Motor neuron (in vitro differentiated cells): ENCODE data around the gene TMEM95. TPM values are rescaled to one million over a fixed set of nuclear protein-coding genes. Genes with fewer than 3 reads are reported as not detected.
A peak's percentile ranks its signal among the peaks of the same experiment; 100 is the strongest.

Experiments used
- ATAC-seq, 8 experiments: fragments of 200-7000 bp; cut with Tn5 transposase; replicated peaks in 6 of 8; 2 replicates each; pipeline ENCODE4 v1.8.0; 2021; ENCODE audit warnings: mild to moderate bottlenecking in 8 of 8, moderate library complexity in 8 of 8
- H3K27ac ChIP-seq, 2 donors: fragments of 250-450 bp; sonication (Bioruptor Pico); 2 replicates each; pipeline ENCODE4 v1.9.0; 2021; ENCODE audit warnings: antibody characterized with exemption in 2 of 2, mild to moderate bottlenecking in 2 of 2, moderate library complexity in 1 of 2
- H3K4me1 ChIP-seq, 2 donors: fragments of 250-450 bp; sonication (Bioruptor Pico); replicated peaks in 1 of 2; 2 replicates each; pipeline ENCODE4 v1.6.1; 2021; ENCODE audit warnings: antibody characterized with exemption in 2 of 2, mild to moderate bottlenecking in 2 of 2, moderate library complexity in 1 of 2
- H3K4me3 ChIP-seq, 5 donors: fragments of 250-450 bp; sonication (Bioruptor Pico); 2 replicates each; pipeline ENCODE4 v1.9.0; 2021; ENCODE audit warnings: antibody characterized with exemption in 5 of 5, mild to moderate bottlenecking in 5 of 5, moderate library complexity in 4 of 5
- WGBS, 10 experiments: fragments of 450-650 bp; shearing (Covaris generic); methylation state at CpG; one replicate each; pipeline ENCODE4 v1.0.0; 2022; 5-methylcytosine and 5-hydroxymethylcytosine counted together
- in situ Hi-C, 9 experiments: fragments of 400-800 bp; cut with MboI; loops; one replicate each; pipeline ENCODE4 v1.15.0; 2021; ENCODE audit warnings: low sequenced_read_pairs in 9 of 9, low pct_unique_long_range_greater_than_20kb in 2 of 9; ENCODE audit not compliant: unreplicated experiment in 9 of 9
- total RNA-seq, 8 experiments: library from RNA; unstranded; fragments of 300-600 nt; gene quantifications; 2 replicates each; pipeline versions ENCODE4 v1.2.3 to v1.2.4, GENCODE V29; 2022

The TMEM95 gene
- total RNA-seq, 8 experiments from 2014 or later: 0.11 to 0.57 (median 0.32) TPM; not detected in 2

GRCh38 chr17:7393613-7394451 lies 38.9 kb downstream of the TMEM95 start:
- peak overlapping the region; percentile 42 to 64 (median 55) for H3K4me3 ChIP-seq
- peaks cover 14 to 15% of the 10 kb centered on the region in 2 donors for H3K4me1 ChIP-seq
- peak; percentile 20 to 49 (median 33) for ATAC-seq
- H3K27ac ChIP-seq: peak overlapping the region; percentile 29 to 75
- 0 to 9% methylated on average over 2 to 21 of the region's 48 CpGs; no CpG with 5 or more reads in 8 of the 10 experiments for WGBS, 10 experiments
- in situ Hi-C loops: no loop called here

GRCh38 chr17:7394452-7395191 lies 39.7 kb downstream of the TMEM95 start, which contains the start of gene PLSCR3:
Gene PLSCR3, minus strand, starts transcription at chr17:7394525. Its CDS starts 415 bp downstream, at chr17:7394110.
- 0 to 2% methylated on average over 2 to 18 of the region's 71 CpGs; no CpG with 5 or more reads in 8 of the 10 experiments for WGBS, 10 experiments
- peak; percentile 87 to 90 (median 89) for ATAC-seq
- Histone ChIP-seq H3K4me1 (peaks cover 14 to 15% of the 10 kb centered on the region in 2 donors), H3K4me3 (peak within 1 kb of the TSS; percentile 42 to 64 (median 55)), H3K27ac (peak within 1 kb of the TSS; percentile 75 to 80)
- in situ Hi-C loops: no loop called here

DNA sequence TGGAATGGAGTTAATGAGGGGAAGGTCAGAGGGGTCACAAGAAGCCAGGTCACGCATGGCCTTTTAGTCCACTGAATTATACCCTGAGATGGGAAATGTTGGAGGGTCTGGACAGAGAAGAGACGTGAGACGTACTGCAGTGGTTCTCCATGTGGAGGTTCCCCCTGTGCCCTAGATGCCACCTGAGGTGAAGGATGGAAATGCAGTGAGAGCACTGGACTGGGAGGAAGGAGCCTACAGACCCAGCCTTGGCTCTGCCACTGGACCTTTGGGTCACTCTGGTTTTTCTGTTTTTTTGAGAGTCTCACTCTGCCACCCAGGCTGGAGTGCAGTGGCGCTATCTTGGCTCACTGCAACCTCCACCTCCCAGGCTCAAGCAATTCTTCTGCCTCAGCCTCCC lies 41.2 kb downstream of the TMEM95 start:
- in situ Hi-C loops: no loop called here
- 69 to 100% (median 83%) methylated on average over 1 to 3 of the region's 4 CpGs; no CpG with 5 or more reads in 6 of the 10 experiments for WGBS, 10 experiments
- no peak for ATAC-seq
- Histone ChIP-seq H3K4me1 (peaks cover 14 to 15% of the 10 kb centered on the region in 2 donors), H3K27ac (no peak overlapping the region), H3K4me3 (no peak overlapping the region)

DNA sequence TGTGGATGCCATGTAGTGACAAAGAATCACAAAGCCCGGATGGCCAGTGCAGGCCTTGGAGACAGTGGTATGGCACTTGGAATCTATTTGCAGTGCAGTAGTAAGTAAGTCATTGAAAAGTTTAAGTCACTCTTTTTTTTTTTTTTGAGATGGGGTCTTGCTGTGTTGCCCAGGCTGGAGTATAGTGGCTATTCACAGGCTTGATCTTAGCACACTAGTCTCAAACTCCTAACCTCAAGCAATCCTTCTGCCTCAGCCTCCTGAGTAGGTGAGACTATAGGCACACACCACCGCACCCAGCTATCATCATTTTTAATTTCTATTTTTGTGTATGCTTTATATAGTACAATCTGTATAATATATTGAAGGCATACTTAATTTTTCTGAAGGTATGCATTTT lies 43.7 kb downstream of the TMEM95 start:
- Histone ChIP-seq H3K27ac (no peak overlapping the region), H3K4me1 (peaks cover 15 to 17% of the 10 kb centered on the region in 2 donors), H3K4me3 (no peak overlapping the region)
- 70 to 100% (median 100%) methylated on average over 1 to 2 of the region's 2 CpGs; no CpG with 5 or more reads in 5 of the 10 experiments for WGBS, 10 experiments
- no peak for ATAC-seq
- in situ Hi-C loops: no loop called here

GRCh38 chr17:7403043-7403726 lies 48.2 kb downstream of the TMEM95 start:
- H3K27ac ChIP-seq: peak overlapping the region; percentile 74 to 81
- in situ Hi-C loops: no loop called here
- WGBS, 10 experiments: 8 to 83% (median 47%) methylated on average over 1 to 7 of the region's 16 CpGs; no CpG with 5 or more reads in 3 of the 10 experiments
- H3K4me1 ChIP-seq: peaks cover 19 to 22% of the 10 kb centered on the region in 2 donors
- no peak for ATAC-seq
- peak overlapping the region; percentile 59 to 88 (median 65) for H3K4me3 ChIP-seq

DNA sequence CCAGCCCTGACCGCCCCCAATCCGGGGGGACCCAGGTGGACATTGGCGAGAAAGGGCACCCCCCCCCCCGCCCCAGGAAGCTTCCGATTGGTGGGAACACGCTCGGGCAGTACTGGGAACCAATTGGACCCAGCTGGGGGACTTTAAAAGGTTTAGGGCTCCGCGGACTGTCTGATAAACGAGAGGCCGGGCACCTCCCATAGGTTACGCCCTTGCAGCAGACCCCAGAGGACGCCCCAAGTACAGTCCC lies 48.7 kb downstream of the TMEM95 start:
- Histone ChIP-seq H3K4me1 (peaks cover 19 to 22% of the 10 kb centered on the region in 2 donors), H3K4me3 (peak overlapping the region; percentile 59 to 88 (median 65)), H3K27ac (peak overlapping the region; percentile 74 to 81)
- peak in 3 of 8 experiments; percentile 26 to 38 (median 31) for ATAC-seq
- no CpG with 5 or more reads among the region's 13 CpGs for WGBS, 10 experiments
- in situ Hi-C loops: no loop called here

DNA sequence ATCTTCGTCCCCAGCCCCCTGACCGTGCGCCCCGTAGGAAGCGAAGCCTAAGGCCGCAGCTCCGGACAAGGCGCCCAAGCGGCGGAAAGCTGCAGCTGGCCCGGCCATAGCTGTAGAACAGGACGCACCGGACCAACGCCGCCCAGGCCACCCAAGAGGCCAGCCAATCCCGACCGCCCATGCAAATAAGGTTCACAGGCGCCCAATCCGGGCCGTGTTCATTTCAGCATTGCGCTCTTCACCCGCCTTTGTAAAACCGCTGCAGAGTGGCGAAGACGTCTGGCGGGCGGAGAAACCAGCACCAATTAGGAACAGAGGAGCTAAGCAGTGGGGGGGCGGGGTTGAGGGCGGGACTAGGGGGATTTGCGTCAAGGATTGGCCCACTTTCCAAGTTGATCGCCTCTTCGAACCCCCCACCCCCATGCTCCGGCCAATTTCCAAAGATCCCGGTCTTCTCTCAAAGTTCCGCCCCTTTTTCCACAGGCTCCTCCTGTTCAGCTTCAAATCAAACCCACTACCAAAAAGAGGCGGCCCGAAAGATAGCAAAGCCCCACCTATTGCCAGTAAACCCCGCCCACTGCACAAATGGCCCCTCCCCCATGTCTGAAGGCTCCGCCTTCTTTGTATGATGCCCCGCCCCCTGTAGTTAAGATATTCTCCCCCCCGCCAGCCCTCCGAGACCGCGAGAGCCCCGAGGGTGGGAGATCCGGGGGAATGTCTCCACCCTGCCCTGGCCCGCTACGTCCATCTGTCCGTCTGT lies 49.2 kb downstream of the TMEM95 start, which contains the start of gene TMEM256:
Gene TMEM256 (minus strand): TSS at position 121 of the 760 bp plus-strand sequence. CDS start 13 bp downstream, at position 108.
- in situ Hi-C loops: no loop called here
- peaks cover 19 to 22% of the 10 kb centered on the region in 2 donors for H3K4me1 ChIP-seq
- peak within 1 kb of the TSS; percentile 59 to 88 (median 65) for H3K4me3 ChIP-seq
- H3K27ac ChIP-seq: peak within 1 kb of the TSS; percentile 86 to 89
- peak; percentile 86 to 89 (median 87) for ATAC-seq
- WGBS, 10 experiments: 0% methylated on average over 1 to 3 of the region's 49 CpGs; no CpG with 5 or more reads in 7 of the 10 experiments

DNA sequence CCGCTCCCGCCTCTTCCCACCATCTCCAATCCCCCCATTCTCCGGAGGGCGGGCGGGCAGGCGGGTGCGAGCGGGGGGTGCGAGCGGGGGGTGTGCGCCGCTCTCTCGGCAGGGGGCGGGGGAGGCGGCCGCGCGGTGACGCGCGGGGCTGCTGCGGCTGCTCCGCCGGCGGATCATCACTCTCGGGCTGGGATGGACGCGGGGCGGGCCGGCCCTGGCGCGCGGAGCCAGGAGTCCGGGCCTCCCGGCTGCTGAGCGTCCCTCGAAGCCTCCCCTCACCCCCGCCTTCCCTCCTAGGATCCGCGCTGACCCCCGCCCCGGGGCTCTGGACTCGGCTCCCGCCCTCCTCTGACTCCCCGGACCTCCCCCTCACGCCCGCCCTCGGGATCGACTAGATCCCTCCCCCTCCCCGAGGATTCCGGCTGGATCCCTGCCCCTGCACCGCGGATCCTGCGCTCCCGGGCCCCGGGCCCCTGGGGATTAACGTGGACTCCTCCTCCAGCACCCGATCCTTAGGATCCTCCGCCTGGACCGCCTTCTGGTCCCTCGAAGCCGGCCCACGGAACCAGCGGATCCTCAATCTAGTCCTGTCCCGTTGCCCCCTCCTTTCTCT lies 49.9 kb downstream of the TMEM95 start:
- peak overlapping the region; percentile 86 to 89 for H3K27ac ChIP-seq
- ATAC-seq: peak in 7 of 8 experiments; percentile 1 to 44 (median 35)
- no CpG with 5 or more reads among the region's 65 CpGs for WGBS, 10 experiments
- in situ Hi-C loops: no loop called here
- peak overlapping the region; percentile 59 to 88 (median 65) for H3K4me3 ChIP-seq
- peaks cover 19 to 22% of the 10 kb centered on the region in 2 donors for H3K4me1 ChIP-seq

- 0 to 80% (median 7%) methylated on average over 1 to 3 of the region's 38 CpGs; no CpG with 5 or more reads in 1 of the 10 experiments for WGBS, 10 experiments
- in situ Hi-C loops: no loop called here
Observed at GRCh38 chr17:7405350-7406234, 50.6 kb downstream of the TMEM95 start.

DNA sequence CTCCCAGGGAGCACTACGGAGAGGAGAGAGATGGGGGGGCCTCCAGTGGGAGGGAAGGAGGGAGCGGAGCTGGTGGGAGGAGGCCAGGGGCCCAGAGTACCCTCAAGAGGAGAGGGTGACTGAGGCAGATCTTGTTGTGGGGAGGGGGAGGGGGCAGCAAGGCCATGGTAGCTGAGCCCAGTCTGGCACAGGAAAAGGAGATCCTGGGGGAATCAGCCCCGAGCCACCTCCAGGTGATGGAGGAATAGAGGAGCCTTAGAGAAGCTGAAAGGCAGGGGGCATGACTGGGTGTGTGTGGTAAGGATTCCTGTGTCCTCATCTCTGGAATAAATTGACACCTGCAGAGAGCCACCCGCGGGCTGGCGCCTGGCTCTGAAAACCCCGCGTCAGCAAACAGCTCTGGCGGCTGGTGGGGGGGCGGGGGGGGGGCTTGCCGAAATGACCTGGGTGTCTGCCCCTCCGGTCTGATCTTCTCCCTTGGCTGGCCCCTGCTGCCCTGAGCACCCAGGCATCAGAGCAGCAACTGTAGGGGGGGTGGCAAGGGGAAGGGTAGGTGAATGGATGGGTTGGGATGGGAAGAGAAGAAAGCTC lies 51.4 kb downstream of the TMEM95 start:
- H3K4me1 ChIP-seq: peaks cover 19 to 22% of the 10 kb centered on the region in 2 donors
- in situ Hi-C loops: no loop called here
- 0 to 20% (median 8%) methylated on average over 1 to 2 of the region's 12 CpGs; no CpG with 5 or more reads in 5 of the 10 experiments for WGBS, 10 experiments
- H3K27ac ChIP-seq: peak overlapping the region; percentile 86 to 89
- ATAC-seq: no peak
- peak overlapping the region; percentile 59 to 88 (median 65) for H3K4me3 ChIP-seq

More at GRCh38 chr17:7405350-7406234, 50.6 kb downstream of the TMEM95 start:
- peak in 4 of 8 experiments; percentile 1 to 6 (median 2) for ATAC-seq
- H3K27ac ChIP-seq: peak overlapping the region; percentile 86 to 89
- peaks cover 19 to 22% of the 10 kb centered on the region in 2 donors for H3K4me1 ChIP-seq
- H3K4me3 ChIP-seq: peak overlapping the region; percentile 59 to 88 (median 65)
